ENCODE measurements around the gene AK5. TPM values are rescaled to one million over a fixed set of nuclear protein-coding genes. Genes with fewer than 3 reads are reported as not detected.

AK5 gene
- polyA plus RNA-seq, 1 donor (not counting 4 experiments of a cell fraction or from before 2014, with no cell fraction given), result 0.30 TPM

GRCh38 chr1:77413541-77414335 lies 131.9 kb downstream of the AK5 start:
- dilution Hi-C loops (cut with MboI; ENCODE audit: extremely low pct_ligation_motif_present, low sequenced_read_pairs), result no loop called here

GRCh38 chr1:77415579-77415978 lies 133.8 kb downstream of the AK5 start:
- dilution Hi-C loops (cut with MboI; ENCODE audit: extremely low pct_ligation_motif_present, low sequenced_read_pairs), result no loop called here
- Histone ChIP-seq H2AFZ (ENCODE audit: control insufficient read depth, low read length) (no peak overlapping the region), H3K4me3 (ENCODE audit: control insufficient read depth in 2 of 3, extremely low read depth in 1 of 3, insufficient read depth in 2 of 3, low read depth in 1 of 3, low read length in 3 of 3) (no peak overlapping the region), H3K4me2 (ENCODE audit: control insufficient read depth, extremely low read depth, insufficient read depth, low read depth, low read length) (no peak overlapping the region), H3K9ac (ENCODE audit: control insufficient read depth, extremely low read depth, insufficient read depth, low read length) (no peak overlapping the region), H3K27me3 (ENCODE audit: control insufficient read depth, extremely low read depth, insufficient read depth, low read length) (no peaks in the 10 kb centered on the region), H3K27ac (ENCODE audit: control insufficient read depth, insufficient read depth, low read length) (no peak overlapping the region), H3K9me1 (ENCODE audit: control insufficient read depth, extremely low read depth, insufficient read depth, low read length) (no peaks in the 10 kb centered on the region), H4K20me1 (ENCODE audit: control insufficient read depth, extremely low read depth, insufficient read depth, low read length) (no peaks in the 10 kb centered on the region), H3K9me3 (ENCODE audit: control insufficient read depth, low read depth, low read length) (no peaks in the 10 kb centered on the region), H3K4me1 (ENCODE audit: control insufficient read depth, extremely low read depth, insufficient read depth, low read length) (no peaks in the 10 kb centered on the region), H3K79me2 (ENCODE audit: control insufficient read depth, insufficient read depth, low read length) (no peaks in the 10 kb centered on the region), H3K36me3 (ENCODE audit: control insufficient read depth in 2 of 2, extremely low read depth in 1 of 2, insufficient read depth in 2 of 2, low read length in 2 of 2) (no peaks in the 10 kb centered on the region)
- DNase-seq (ENCODE audit: low read depth, low spot score) (no peak), FAIRE-seq (no peak)
- TF ChIP-seq CTCF (optimal IDR thresholded peaks at IDR 0.05 in 1 of 3, IDR thresholded peaks at IDR 0.05 in 1 of 3, conservative IDR thresholded peaks at IDR 0.05 in 1 of 3; ENCODE audit: extremely low read depth in 1 of 3, insufficient read depth in 2 of 3, low read length in 3 of 3) (no peak), EZH2 (IDR thresholded peaks at IDR 0.05; ENCODE audit: low read length) (no peak)

More at GRCh38 chr1:77413541-77414335, 131.9 kb downstream of the AK5 start:
- FAIRE-seq (no peak), DNase-seq (ENCODE audit: low read depth, low spot score) (no peak)
- Histone ChIP-seq H3K4me2 (ENCODE audit: control insufficient read depth, extremely low read depth, insufficient read depth, low read depth, low read length) (no peak overlapping the region), H3K36me3 (ENCODE audit: control insufficient read depth in 2 of 2, extremely low read depth in 1 of 2, insufficient read depth in 2 of 2, low read length in 2 of 2) (no peaks in the 10 kb centered on the region), H2AFZ (ENCODE audit: control insufficient read depth, low read length) (no peak overlapping the region), H3K9me3 (ENCODE audit: control insufficient read depth, low read depth, low read length) (no peaks in the 10 kb centered on the region), H3K4me1 (ENCODE audit: control insufficient read depth, extremely low read depth, insufficient read depth, low read length) (no peaks in the 10 kb centered on the region), H3K4me3 (ENCODE audit: control insufficient read depth in 2 of 3, extremely low read depth in 1 of 3, insufficient read depth in 2 of 3, low read depth in 1 of 3, low read length in 3 of 3) (no peak overlapping the region), H3K9ac (ENCODE audit: control insufficient read depth, extremely low read depth, insufficient read depth, low read length) (no peak overlapping the region), H3K9me1 (ENCODE audit: control insufficient read depth, extremely low read depth, insufficient read depth, low read length) (no peaks in the 10 kb centered on the region), H4K20me1 (ENCODE audit: control insufficient read depth, extremely low read depth, insufficient read depth, low read length) (no peaks in the 10 kb centered on the region), H3K27ac (ENCODE audit: control insufficient read depth, insufficient read depth, low read length) (no peak overlapping the region), H3K27me3 (ENCODE audit: control insufficient read depth, extremely low read depth, insufficient read depth, low read length) (no peaks in the 10 kb centered on the region), H3K79me2 (ENCODE audit: control insufficient read depth, insufficient read depth, low read length) (no peaks in the 10 kb centered on the region)
- TF ChIP-seq CTCF (optimal IDR thresholded peaks at IDR 0.05 in 1 of 3, IDR thresholded peaks at IDR 0.05 in 1 of 3, conservative IDR thresholded peaks at IDR 0.05 in 1 of 3; ENCODE audit: extremely low read depth in 1 of 3, insufficient read depth in 2 of 3, low read length in 3 of 3), result no peak
- TF ChIP-seq EZH2 (IDR thresholded peaks at IDR 0.05; ENCODE audit: low read length), result no peak
